GM23338 (cell line): ENCODE results near the gene LRSAM1. TPM values are rescaled to one million over a fixed set of nuclear protein-coding genes. Genes with fewer than 3 reads are reported as not detected.

ENCODE experiments used
- ATAC-seq: fragments of 200-7000 bp; cut with Tn5 transposase; 3 replicates; pipeline ENCODE4 v1.9.1; 2020
- DNase-seq: peaks from one replicate; pipeline ENCODE4 v3.0.0-alpha.2; 2015; ENCODE audit warnings: low spot score
- H2AFZ ChIP-seq: fragments of 200-600 bp; sonication (generic); 2 replicates; pipeline ENCODE4 v1.8.0; 2016; ENCODE audit warnings: antibody characterized with exemption, mild to moderate bottlenecking, moderate library complexity
- H3F3A ChIP-seq: fragments of 200-600 bp; sonication (generic); replicated peaks from 2 replicates; pipeline ENCODE4 v1.8.0; 2017; ENCODE audit warnings: antibody characterized with exemption, mixed run types, low read depth
- H3K27ac ChIP-seq: fragments of 200-600 bp; sonication (generic); 2 replicates; pipeline ENCODE4 v1.6.1; 2016; ENCODE audit warnings: low read depth
- H3K27me3 ChIP-seq: fragments of 200-600 bp; sonication (generic); 2 replicates; pipeline ENCODE4 v1.8.0; 2016; ENCODE audit warnings: mild to moderate bottlenecking, mixed run types, moderate library complexity; ENCODE audit not compliant: insufficient read depth
- H3K36me3 ChIP-seq: fragments of 200-600 bp; sonication (generic); 2 replicates; pipeline ENCODE4 v1.8.0; 2016; ENCODE audit warnings: mild to moderate bottlenecking; ENCODE audit not compliant: insufficient read depth
- H3K4me1 ChIP-seq: fragments of 200-600 bp; sonication (generic); 2 replicates; pipeline ENCODE4 v1.8.0; 2016; ENCODE audit warnings: mild to moderate bottlenecking, moderate library complexity; ENCODE audit not compliant: insufficient read depth
- H3K4me2 ChIP-seq: fragments of 200-600 bp; sonication (generic); 2 replicates; pipeline ENCODE4 v1.7.1; 2017; ENCODE audit warnings: mixed run types
- H3K4me3 ChIP-seq: fragments of 200-600 bp; sonication (generic); 2 replicates; pipeline ENCODE4 v1.6.1; 2016; ENCODE audit warnings: mixed run types
- H3K79me2 ChIP-seq: fragments of 200-600 bp; sonication (generic); replicated peaks from 2 replicates; pipeline ENCODE4 v1.8.0; 2017; ENCODE audit warnings: mild to moderate bottlenecking; ENCODE audit not compliant: insufficient read depth
- H3K9me2 ChIP-seq: fragments of 200-600 bp; sonication (generic); 2 replicates; pipeline ENCODE4 v1.8.0; 2017; ENCODE audit not compliant: insufficient read depth
- H4K20me1 ChIP-seq: fragments of 200-600 bp; sonication (generic); replicated peaks from 2 replicates; pipeline ENCODE4 v1.8.0; 2017; ENCODE audit warnings: mild to moderate bottlenecking; ENCODE audit not compliant: insufficient read depth
- H3K27ac Mint-ChIP-seq: 2 replicates; pipeline ENCODE4 v1.8.0; 2020; ENCODE audit warnings: inconsistent platforms, mild to moderate bottlenecking, moderate library complexity, mixed read lengths
- H3K27me3 Mint-ChIP-seq: 3 replicates; pipeline ENCODE4 v1.8.0; 2022; ENCODE audit warnings: low read depth, mild to moderate bottlenecking, moderate library complexity, mixed read lengths, inconsistent platforms; ENCODE audit not compliant: insufficient read depth, poor library complexity
- H3K36me3 Mint-ChIP-seq: 3 replicates; pipeline ENCODE4 v1.8.0; 2021; ENCODE audit warnings: low read depth, mild to moderate bottlenecking, inconsistent platforms, moderate library complexity, mixed read lengths
- H3K4me1 Mint-ChIP-seq: 3 replicates; pipeline ENCODE4 v1.8.0; 2020; ENCODE audit warnings: mild to moderate bottlenecking, inconsistent platforms, mixed read lengths
- H3K4me3 Mint-ChIP-seq: 3 replicates; pipeline ENCODE4 v1.8.0; 2021; ENCODE audit warnings: moderate library complexity, mild to moderate bottlenecking, inconsistent platforms, mixed read lengths
- H3K9me3 Mint-ChIP-seq: 3 replicates; pipeline ENCODE4 v1.8.0; 2020; ENCODE audit warnings: moderate library complexity, mild to moderate bottlenecking, inconsistent platforms, mixed read lengths
- CREB1 ChIP-seq: fragments of 250-450 bp; sonication (Bioruptor Pico); IDR thresholded peaks from 2 replicates; pipeline ENCODE4 v1.5.0; 2020; ENCODE audit warnings: low read depth, mild to moderate bottlenecking, moderate library complexity
- EZH2 ChIP-seq: fragments of 200-600 bp; sonication (generic); IDR thresholded peaks from one replicate; pipeline ENCODE4 v1.8.0; 2017; ENCODE audit warnings: antibody characterized with exemption, mild to moderate bottlenecking, low read depth; ENCODE audit not compliant: unreplicated experiment
- EZH2phosphoT487 ChIP-seq: fragments of 200-600 bp; sonication (generic); IDR thresholded peaks from one replicate; pipeline ENCODE4 v1.8.1; 2018; ENCODE audit warnings: antibody characterized with exemption; ENCODE audit not compliant: unreplicated experiment
- JUNB ChIP-seq: IDR thresholded peaks from one replicate; pipeline ENCODE4 v1.6.1; 2016; ENCODE audit warnings: antibody characterized with exemption; ENCODE audit not compliant: unreplicated experiment
- NANOG ChIP-seq: IDR thresholded peaks from 2 replicates; pipeline ENCODE4 v1.6.1; 2016; ENCODE audit warnings: antibody characterized with exemption, borderline replicate concordance
- POLR2AphosphoS5 ChIP-seq: IDR thresholded peaks from 2 replicates; pipeline ENCODE4 v1.6.1; 2016; ENCODE audit warnings: antibody characterized with exemption, low read depth
- STAT1 ChIP-seq: IDR thresholded peaks from one replicate; pipeline ENCODE4 v1.6.1; 2016; ENCODE audit warnings: antibody characterized with exemption; ENCODE audit not compliant: unreplicated experiment
- ZNF114 ChIP-seq: fragments of 250-450 bp; sonication (Bioruptor Pico); IDR thresholded peaks from 2 replicates; pipeline ENCODE4 v1.5.0; 2020; ENCODE audit warnings: mild to moderate bottlenecking, moderate library complexity
- ZNF331 ChIP-seq: fragments of 250-450 bp; sonication (Bioruptor Pico); IDR thresholded peaks from 2 replicates; pipeline ENCODE4 v1.5.0; 2020; ENCODE audit warnings: low read depth, mild to moderate bottlenecking, moderate library complexity
- ZNF462 ChIP-seq: fragments of 250-450 bp; sonication (Bioruptor Pico); IDR thresholded peaks from 2 replicates; pipeline ENCODE4 v1.5.0; 2020; ENCODE audit warnings: mild to moderate bottlenecking, moderate library complexity
- polyA plus RNA-seq: library from polyadenylated mRNA; unstranded; fragments of >200 nt; fragmentation: Nextera tagmentation; extraction: Ambion mirVana; gene quantifications from 2 replicates; pipeline ENCODE4 v1.2.1, GENCODE V29; 2016
- total RNA-seq: library from RNA; depleted of rRNA; stranded (reverse); fragments of >200 nt; shearing (Covaris generic); gene quantifications from 2 replicates; pipeline ENCODE4 v1.2.3, GENCODE V29; 2014
- TF ChIP-seq, protein P1 (sequence below): IDR thresholded peaks from one replicate; pipeline ENCODE4 v1.6.1; 2018; ENCODE audit warnings: antibody characterized with exemption; ENCODE audit not compliant: unreplicated experiment
- TF ChIP-seq, protein P2 (sequence below): IDR thresholded peaks from 2 replicates; pipeline ENCODE4 v1.6.1; 2016; ENCODE audit warnings: antibody characterized with exemption
- TF ChIP-seq, protein P3 (sequence below), 2 experiments: fragments of 200-600 bp in 1 of 2; sonication (generic) in 1 of 2; conservative IDR thresholded peaks; 2 replicates each; pipeline versions ENCODE4 v1.5.1 to v1.6.1; 2016 to 2017; ENCODE audit warnings: antibody characterized with exemption in 2 of 2, low read depth in 2 of 2, mild to moderate bottlenecking in 2 of 2, moderate library complexity in 1 of 2

Gene LRSAM1
- total and polyA plus RNA-seq, 2 experiments from 2014 or later, result 12.8 to 21.9 TPM

DNA sequence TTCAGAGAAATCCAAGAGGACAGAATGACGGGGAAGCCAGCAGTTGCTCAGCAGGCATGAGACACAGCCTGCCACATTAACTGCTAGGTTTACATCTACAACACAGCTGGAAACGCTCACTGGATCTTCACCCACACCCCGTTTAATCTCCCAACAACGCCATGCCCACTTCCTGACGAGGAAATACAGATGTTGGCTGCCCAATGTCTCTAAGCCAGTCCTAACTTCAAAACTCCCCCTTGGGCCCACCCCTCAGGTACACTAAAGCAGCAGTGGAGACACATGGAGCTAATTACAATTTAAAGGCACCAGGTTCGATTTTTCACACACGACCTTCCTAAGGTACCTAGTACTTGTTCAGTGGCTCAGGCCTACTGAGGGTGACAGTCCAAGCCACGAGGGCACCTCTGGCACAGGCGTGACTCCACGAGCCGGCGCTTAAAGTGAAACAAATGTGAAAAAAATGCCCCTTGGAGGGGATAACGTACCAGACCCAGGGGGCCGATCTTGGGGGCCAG is 1.0 kb upstream of the LRSAM1 start:
- peaks cover 39% of the 10 kb centered on the region for H4K20me1 ChIP-seq
- peaks cover 53% of the 10 kb centered on the region for H3K36me3 ChIP-seq
- TF ChIP-seq, protein P1, sequence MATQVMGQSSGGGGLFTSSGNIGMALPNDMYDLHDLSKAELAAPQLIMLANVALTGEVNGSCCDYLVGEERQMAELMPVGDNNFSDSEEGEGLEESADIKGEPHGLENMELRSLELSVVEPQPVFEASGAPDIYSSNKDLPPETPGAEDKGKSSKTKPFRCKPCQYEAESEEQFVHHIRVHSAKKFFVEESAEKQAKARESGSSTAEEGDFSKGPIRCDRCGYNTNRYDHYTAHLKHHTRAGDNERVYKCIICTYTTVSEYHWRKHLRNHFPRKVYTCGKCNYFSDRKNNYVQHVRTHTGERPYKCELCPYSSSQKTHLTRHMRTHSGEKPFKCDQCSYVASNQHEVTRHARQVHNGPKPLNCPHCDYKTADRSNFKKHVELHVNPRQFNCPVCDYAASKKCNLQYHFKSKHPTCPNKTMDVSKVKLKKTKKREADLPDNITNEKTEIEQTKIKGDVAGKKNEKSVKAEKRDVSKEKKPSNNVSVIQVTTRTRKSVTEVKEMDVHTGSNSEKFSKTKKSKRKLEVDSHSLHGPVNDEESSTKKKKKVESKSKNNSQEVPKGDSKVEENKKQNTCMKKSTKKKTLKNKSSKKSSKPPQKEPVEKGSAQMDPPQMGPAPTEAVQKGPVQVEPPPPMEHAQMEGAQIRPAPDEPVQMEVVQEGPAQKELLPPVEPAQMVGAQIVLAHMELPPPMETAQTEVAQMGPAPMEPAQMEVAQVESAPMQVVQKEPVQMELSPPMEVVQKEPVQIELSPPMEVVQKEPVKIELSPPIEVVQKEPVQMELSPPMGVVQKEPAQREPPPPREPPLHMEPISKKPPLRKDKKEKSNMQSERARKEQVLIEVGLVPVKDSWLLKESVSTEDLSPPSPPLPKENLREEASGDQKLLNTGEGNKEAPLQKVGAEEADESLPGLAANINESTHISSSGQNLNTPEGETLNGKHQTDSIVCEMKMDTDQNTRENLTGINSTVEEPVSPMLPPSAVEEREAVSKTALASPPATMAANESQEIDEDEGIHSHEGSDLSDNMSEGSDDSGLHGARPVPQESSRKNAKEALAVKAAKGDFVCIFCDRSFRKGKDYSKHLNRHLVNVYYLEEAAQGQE, result no peak
- TF ChIP-seq EZH2phosphoT487, result no peak
- no peak for TF ChIP-seq JUNB
- no peak for TF ChIP-seq ZNF114 (CRISPR knock-in tag)
- TF ChIP-seq NANOG, result no peak
- no peak for TF ChIP-seq ZNF331
- TF ChIP-seq POLR2AphosphoS5, result no peak
- no peak for TF ChIP-seq ZNF462 (CRISPR knock-in tag)
- TF ChIP-seq EZH2, result no peak
- TF ChIP-seq, protein P2, sequence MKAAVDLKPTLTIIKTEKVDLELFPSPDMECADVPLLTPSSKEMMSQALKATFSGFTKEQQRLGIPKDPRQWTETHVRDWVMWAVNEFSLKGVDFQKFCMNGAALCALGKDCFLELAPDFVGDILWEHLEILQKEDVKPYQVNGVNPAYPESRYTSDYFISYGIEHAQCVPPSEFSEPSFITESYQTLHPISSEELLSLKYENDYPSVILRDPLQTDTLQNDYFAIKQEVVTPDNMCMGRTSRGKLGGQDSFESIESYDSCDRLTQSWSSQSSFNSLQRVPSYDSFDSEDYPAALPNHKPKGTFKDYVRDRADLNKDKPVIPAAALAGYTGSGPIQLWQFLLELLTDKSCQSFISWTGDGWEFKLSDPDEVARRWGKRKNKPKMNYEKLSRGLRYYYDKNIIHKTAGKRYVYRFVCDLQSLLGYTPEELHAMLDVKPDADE, result no peak
- no peak for TF ChIP-seq STAT1
- no peak for TF ChIP-seq CREB1
- TF ChIP-seq, protein P3, sequence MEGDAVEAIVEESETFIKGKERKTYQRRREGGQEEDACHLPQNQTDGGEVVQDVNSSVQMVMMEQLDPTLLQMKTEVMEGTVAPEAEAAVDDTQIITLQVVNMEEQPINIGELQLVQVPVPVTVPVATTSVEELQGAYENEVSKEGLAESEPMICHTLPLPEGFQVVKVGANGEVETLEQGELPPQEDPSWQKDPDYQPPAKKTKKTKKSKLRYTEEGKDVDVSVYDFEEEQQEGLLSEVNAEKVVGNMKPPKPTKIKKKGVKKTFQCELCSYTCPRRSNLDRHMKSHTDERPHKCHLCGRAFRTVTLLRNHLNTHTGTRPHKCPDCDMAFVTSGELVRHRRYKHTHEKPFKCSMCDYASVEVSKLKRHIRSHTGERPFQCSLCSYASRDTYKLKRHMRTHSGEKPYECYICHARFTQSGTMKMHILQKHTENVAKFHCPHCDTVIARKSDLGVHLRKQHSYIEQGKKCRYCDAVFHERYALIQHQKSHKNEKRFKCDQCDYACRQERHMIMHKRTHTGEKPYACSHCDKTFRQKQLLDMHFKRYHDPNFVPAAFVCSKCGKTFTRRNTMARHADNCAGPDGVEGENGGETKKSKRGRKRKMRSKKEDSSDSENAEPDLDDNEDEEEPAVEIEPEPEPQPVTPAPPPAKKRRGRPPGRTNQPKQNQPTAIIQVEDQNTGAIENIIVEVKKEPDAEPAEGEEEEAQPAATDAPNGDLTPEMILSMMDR (conservative IDR thresholded peaks at IDR 0.05; ENCODE audit: low read depth in 2 of 2), result no peak
- H3K9me2 ChIP-seq, result no peaks in the 10 kb centered on the region
- H3K4me2 ChIP-seq, result peak overlapping the region; percentile 100
- peak overlapping the region; percentile 98 for H3K27ac ChIP-seq
- H3K27ac Mint-ChIP-seq, result peak overlapping the region; percentile 99
- H3F3A ChIP-seq, result peaks cover 62% of the 10 kb centered on the region
- no peak overlapping the region for H2AFZ ChIP-seq
- no peak for ATAC-seq
- H3K4me3 ChIP-seq, result peak overlapping the region; percentile 100
- peaks cover 17% of the 10 kb centered on the region for H3K4me1 ChIP-seq
- H3K4me3 Mint-ChIP-seq, result peak overlapping the region; percentile 99
- no peaks in the 10 kb centered on the region for H3K27me3 ChIP-seq
- H3K36me3 Mint-ChIP-seq, result peaks cover 65% of the 10 kb centered on the region
- H3K9me3 Mint-ChIP-seq, result peaks cover 12% of the 10 kb centered on the region
- peaks cover 48% of the 10 kb centered on the region for H3K79me2 ChIP-seq
- H3K27me3 Mint-ChIP-seq, result peaks cover 45% of the 10 kb centered on the region
- no peak for DNase-seq
- H3K4me1 Mint-ChIP-seq, result peaks cover 21% of the 10 kb centered on the region
